H9 (cell line): Measurements from ENCODE around the gene PTPRH. TPM values are rescaled to one million over a fixed set of nuclear protein-coding genes. Genes with fewer than 3 reads are reported as not detected.

Source experiments
- DNase-seq: peaks from one replicate; pipeline ENCODE4 v3.0.0-alpha.2; 2017
- H2AFZ ChIP-seq: one replicate; pipeline ENCODE4 v1.6.1; 2013; ENCODE audit warnings: mild to moderate bottlenecking, low read length, control low read depth, moderate library complexity
- H2AK5ac ChIP-seq: 2 replicates; pipeline ENCODE4 v1.6.1; 2013; ENCODE audit warnings: low read length, control low read depth, mixed read lengths; ENCODE audit not compliant: insufficient read length
- H2BK120ac ChIP-seq: one replicate; pipeline ENCODE4 v1.6.1; 2013; ENCODE audit warnings: low read depth, mild to moderate bottlenecking, low read length, control low read depth, inconsistent platforms; ENCODE audit not compliant: poor library complexity, severe bottlenecking
- H2BK12ac ChIP-seq: 2 replicates; pipeline ENCODE4 v1.6.1; 2013; ENCODE audit warnings: low read length, control low read depth, mixed read lengths, low read depth; ENCODE audit not compliant: insufficient read length
- H2BK15ac ChIP-seq: 2 replicates; pipeline ENCODE4 v1.6.1; 2013; ENCODE audit warnings: low read depth, low read length, control low read depth
- H2BK20ac ChIP-seq: one replicate; pipeline ENCODE4 v1.6.1; 2013; ENCODE audit warnings: low read depth, mild to moderate bottlenecking, low read length, control low read depth, inconsistent platforms; ENCODE audit not compliant: poor library complexity, severe bottlenecking
- H2BK5ac ChIP-seq: 2 replicates; pipeline ENCODE4 v1.6.1; 2013; ENCODE audit warnings: low read length, control low read depth, mixed read lengths; ENCODE audit not compliant: insufficient read length
- H3K14ac ChIP-seq: 2 replicates; pipeline ENCODE4 v1.6.1; 2013; ENCODE audit warnings: low read length, control low read depth; ENCODE audit not compliant: insufficient read depth
- H3K18ac ChIP-seq: 2 replicates; pipeline ENCODE4 v1.6.1; 2013; ENCODE audit warnings: low read depth, mild to moderate bottlenecking, mixed read lengths, low read length, control low read depth; ENCODE audit not compliant: insufficient read length
- H3K23ac ChIP-seq: 2 replicates; pipeline ENCODE4 v1.6.1; 2013; ENCODE audit warnings: low read length, control low read depth, mixed read lengths, low read depth; ENCODE audit not compliant: insufficient read length
- H3K23me2 ChIP-seq: 2 replicates; pipeline ENCODE4 v1.6.1; 2013; ENCODE audit warnings: low read depth, mild to moderate bottlenecking, mixed read lengths, low read length, control low read depth; ENCODE audit not compliant: insufficient read length, poor library complexity, severe bottlenecking
- H3K27ac ChIP-seq: 2 replicates; pipeline ENCODE4 v1.5.1; 2013; ENCODE audit warnings: low read length, control low read depth, mixed read lengths, low read depth; ENCODE audit not compliant: insufficient read length
- H3K27me3 ChIP-seq: 2 replicates; pipeline ENCODE4 v1.6.1; 2013; ENCODE audit warnings: low read length, control low read depth, inconsistent platforms; ENCODE audit not compliant: insufficient read depth
- H3K4ac ChIP-seq: 2 replicates; pipeline ENCODE4 v1.6.1; 2013; ENCODE audit warnings: low read depth, mild to moderate bottlenecking, control low read depth, inconsistent platforms, low read length, moderate library complexity
- H3K4me1 ChIP-seq: 2 replicates; pipeline ENCODE4 v1.6.1; 2013; ENCODE audit warnings: low read length, control low read depth, inconsistent platforms; ENCODE audit not compliant: insufficient read depth
- H3K4me2 ChIP-seq: 2 replicates; pipeline ENCODE4 v1.6.1; 2013; ENCODE audit warnings: low read length, control low read depth, mixed read lengths; ENCODE audit not compliant: insufficient read length, insufficient read depth
- H3K56ac ChIP-seq: 2 replicates; pipeline ENCODE4 v1.6.1; 2013; ENCODE audit warnings: low read depth, mild to moderate bottlenecking, mixed read lengths, low read length, control low read depth; ENCODE audit not compliant: insufficient read length
- H3K79me1 ChIP-seq: 2 replicates; pipeline ENCODE4 v1.6.1; 2013; ENCODE audit warnings: low read depth, mild to moderate bottlenecking, moderate library complexity, low read length, control low read depth, inconsistent platforms; ENCODE audit not compliant: insufficient read depth, poor library complexity, severe bottlenecking
- H3K79me2 ChIP-seq: 2 replicates; pipeline ENCODE4 v1.6.1; 2013; ENCODE audit warnings: low read length, control low read depth, inconsistent platforms; ENCODE audit not compliant: insufficient read depth
- H3K9ac ChIP-seq: 2 replicates; pipeline ENCODE4 v1.6.1; 2013; ENCODE audit warnings: low read length, control low read depth, mixed read lengths; ENCODE audit not compliant: insufficient read length; ENCODE audit errors: extremely low read depth
- H3K9me3 ChIP-seq: one replicate; pipeline ENCODE4 v1.6.1; 2013; ENCODE audit warnings: low read depth, low read length, inconsistent platforms; ENCODE audit not compliant: control insufficient read depth
- H3T11ph ChIP-seq: one replicate; pipeline ENCODE4 v1.6.1; 2013; ENCODE audit warnings: mild to moderate bottlenecking, low read length, control low read depth, inconsistent platforms
- H4K20me1 ChIP-seq: one replicate; pipeline ENCODE4 v1.6.1; 2013; ENCODE audit not compliant: control insufficient read depth, insufficient read length, insufficient read depth
- H4K5ac ChIP-seq: 2 replicates; pipeline ENCODE4 v1.6.1; 2013; ENCODE audit warnings: low read depth, mild to moderate bottlenecking, mixed read lengths, low read length, control low read depth; ENCODE audit not compliant: insufficient read length
- H4K8ac ChIP-seq: replicated peaks from 2 replicates; pipeline ENCODE4 v1.6.1; 2013; ENCODE audit warnings: low read length, control low read depth, mixed read lengths, low read depth; ENCODE audit not compliant: insufficient read length
- H4K91ac ChIP-seq: 2 replicates; pipeline ENCODE4 v1.6.1; 2013; ENCODE audit warnings: low read depth, mild to moderate bottlenecking, moderate library complexity, mixed read lengths, low read length, control low read depth; ENCODE audit not compliant: insufficient read length
- H3K27ac Mint-ChIP-seq, 3 experiments: 2 replicates in 2 of 3; 3 replicates in 1 of 3; pipeline ENCODE4 v1.8.0; 2020 to 2021; ENCODE audit warnings: mixed read lengths in 3 of 3, mild to moderate bottlenecking in 1 of 3, moderate library complexity in 1 of 3
- H3K27me3 Mint-ChIP-seq: 2 replicates; pipeline ENCODE4 v1.8.0; 2021; ENCODE audit warnings: low read depth, mild to moderate bottlenecking, moderate library complexity, mixed read lengths
- H3K36me3 Mint-ChIP-seq, 3 experiments: 2 replicates in 2 of 3; 3 replicates in 1 of 3; pipeline ENCODE4 v1.8.0; 2020 to 2021; ENCODE audit warnings: low read depth in 3 of 3, mixed read lengths in 3 of 3; ENCODE audit not compliant: insufficient read depth in 1 of 3
- H3K4me1 Mint-ChIP-seq, 2 experiments: 2 replicates each; pipeline ENCODE4 v1.8.0; 2020; ENCODE audit warnings: mixed read lengths in 2 of 2
- H3K4me3 Mint-ChIP-seq, 2 experiments: 2 replicates in 1 of 2; 3 replicates in 1 of 2; pipeline ENCODE4 v1.8.0; 2020 to 2021; ENCODE audit warnings: mild to moderate bottlenecking in 2 of 2, mixed read lengths in 2 of 2, moderate library complexity in 1 of 2
- H3K9me3 Mint-ChIP-seq, 2 experiments: 2 replicates in 1 of 2; 3 replicates in 1 of 2; pipeline ENCODE4 v1.8.0; 2020; ENCODE audit warnings: mild to moderate bottlenecking in 2 of 2, mixed read lengths in 2 of 2, moderate library complexity in 1 of 2
- CTCF ChIP-seq: fragments of 200-600 bp; sonication (generic); conservative IDR thresholded peaks from 3 replicates; pipeline ENCODE4 v1.8.0; 2021; ENCODE audit warnings: antibody characterized with exemption, mild to moderate bottlenecking
- WGBS: extraction: QIAGEN DNeasy Blood & Tissue Kit; methylation state at CpG from one replicate; pipeline ENCODE4 v1.1.7; 2013; ENCODE audit warnings: missing lambda C conversion rate, low lambda C conversion rate, mixed read lengths; ENCODE audit not compliant: insufficient read length; ENCODE audit errors: extremely low coverage; 5-methylcytosine and 5-hydroxymethylcytosine counted together
- microRNA-seq: library from miRNA; unstranded; fragments of <30 nt; microRNA quantifications from one replicate; pipeline ENCODE4, GENCODE V29; 2020; ENCODE audit warnings: borderline microRNAs expressed
- total RNA-seq: library from RNA; stranded (reverse); gene quantifications from 2 replicates; pipeline ENCODE4 v1.2.1, GENCODE V29; 2021

PTPRH gene
- total RNA-seq, 1 experiment from 2014 or later: 0.24 TPM

DNA sequence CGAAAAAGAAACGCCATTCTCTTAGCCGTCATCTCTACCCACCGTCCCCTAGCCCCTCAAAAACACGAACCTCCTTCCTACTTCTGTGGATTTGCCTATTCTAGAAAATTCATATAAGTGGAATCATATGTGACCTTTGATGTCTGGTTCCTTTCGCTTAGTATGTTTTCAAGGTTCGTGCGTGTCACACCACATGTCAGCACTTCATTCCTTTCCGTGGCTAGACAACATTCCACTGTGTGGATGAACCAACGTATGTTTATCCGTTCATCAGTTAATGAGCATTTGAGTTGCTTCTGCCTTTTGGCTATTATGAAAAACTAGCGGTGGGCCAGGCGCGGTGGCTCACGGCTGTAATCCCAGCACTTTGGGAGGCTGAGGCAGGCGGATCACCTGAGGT, 77.9 kb downstream of the PTPRH start:
- Histone ChIP-seq H3K14ac (no peak overlapping the region), H3K18ac (no peak overlapping the region), H2BK12ac (no peak overlapping the region), H3K9ac (no peak overlapping the region), H3K79me1 (no peaks in the 10 kb centered on the region), H3K23ac (no peak overlapping the region), H3K56ac (no peak overlapping the region), H2BK5ac (no peak overlapping the region), H4K5ac (no peak overlapping the region), H3K4me2 (no peak overlapping the region), H3K9me3 (no peaks in the 10 kb centered on the region), H2BK20ac (no peak overlapping the region), H3K79me2 (no peaks in the 10 kb centered on the region), H2BK15ac (no peak overlapping the region), H3K4ac (no peak overlapping the region), H3K27me3 (no peaks in the 10 kb centered on the region), H3T11ph (no peak overlapping the region), H2AFZ (no peak overlapping the region), H3K4me1 (no peaks in the 10 kb centered on the region), H2BK120ac (no peak overlapping the region), H4K20me1 (no peaks in the 10 kb centered on the region), H2AK5ac (no peak overlapping the region), H4K91ac (no peak overlapping the region), H3K27ac (no peak overlapping the region), H4K8ac (no peak overlapping the region), H3K23me2 (no peaks in the 10 kb centered on the region)
- H3K9me3 Mint-ChIP-seq: no peaks in the 10 kb centered on the region
- H3K27ac Mint-ChIP-seq: no peak overlapping the region; a peak in 1 of 7 replicates
- no peak overlapping the region for H3K4me3 Mint-ChIP-seq
- peaks cover 7 to 34% (median 17%) of the 10 kb centered on the region in 3 experiments for H3K36me3 Mint-ChIP-seq
- no CpG with 5 or more reads among the region's 16 CpGs for WGBS
- peaks cover 13 to 32% of the 10 kb centered on the region in 2 experiments for H3K4me1 Mint-ChIP-seq
- H3K27me3 Mint-ChIP-seq: peaks cover 1% of the 10 kb centered on the region; the same call in 1 of the 2 replicates
- DNase-seq: no peak
- no peak for TF ChIP-seq CTCF

Small RNAs within 50 kb of the gene (microRNA-seq; reads per million reads assigned to microRNA genes)
- gene MIR6802 (not detected), gene MIR6803 (not detected), gene MIR6804 (0.58 reads per million)

Other genes with a start within 250 kb of the PTPRH start
- gene NLRP2, start 243.1 kb downstream of the PTPRH start, total RNA-seq: 131 and 132 TPM in 2 replicates
- gene GP6, start 171.2 kb downstream of the PTPRH start, total RNA-seq: 0.15 and 0.53 TPM in 2 replicates
- gene RDH13, start 146.4 kb downstream of the PTPRH start, total RNA-seq: 21.1 and 21.5 TPM in 2 replicates
- gene EPS8L1, start 133.6 kb downstream of the PTPRH start, total RNA-seq: 21.2 and 24.0 TPM in 2 replicates
- gene PPP1R12C, start 91.9 kb downstream of the PTPRH start, total RNA-seq: 79.9 and 87.7 TPM in 2 replicates
- gene TNNT1, start 60.3 kb downstream of the PTPRH start, total RNA-seq: 124 and 127 TPM in 2 replicates
- 36.9 and 41.0 TPM in 2 replicates for gene TNNI3, start 51.8 kb downstream of the PTPRH start, total RNA-seq
- gene DNAAF3, start 42.9 kb downstream of the PTPRH start, total RNA-seq: 3.0 and 4.6 TPM in 2 replicates
- 3.0 and 4.5 TPM in 2 replicates for gene SYT5, start 29.2 kb downstream of the PTPRH start, total RNA-seq
- gene TMEM86B, start 19.3 kb upstream of the PTPRH start, total RNA-seq: 3.6 and 4.5 TPM in 2 replicates
- 76.2 and 79.7 TPM in 2 replicates for gene PPP6R1, start 49.5 kb upstream of the PTPRH start, total RNA-seq
- 47.4 and 50.7 TPM in 2 replicates for gene HSPBP1, start 70.6 kb upstream of the PTPRH start, total RNA-seq
- 43.5 and 47.0 TPM in 2 replicates for gene BRSK1, start 74.5 kb upstream of the PTPRH start, total RNA-seq
- 0.63 TPM in 1 of 2 replicates, not detected in the other for gene TMEM150B, start 115.8 kb upstream of the PTPRH start, total RNA-seq
- gene KMT5C, start 130.4 kb upstream of the PTPRH start, total RNA-seq: 53.7 and 54.5 TPM in 2 replicates
- gene COX6B2, start 145.2 kb upstream of the PTPRH start, total RNA-seq: 4.0 and 5.0 TPM in 2 replicates
- 0.13 and 0.15 TPM in 2 replicates for gene GARIN5B, start 153.8 kb upstream of the PTPRH start, total RNA-seq
- 3.8 and 3.9 TPM in 2 replicates for gene IL11, start 161.0 kb upstream of the PTPRH start, total RNA-seq
- 1.5 and 1.6 TPM in 2 replicates for gene TMEM190, start 167.3 kb upstream of the PTPRH start, total RNA-seq
- gene TMEM238, start 174.8 kb upstream of the PTPRH start, total RNA-seq: 3.8 and 4.8 TPM in 2 replicates
- gene RPL28, start 176.4 kb upstream of the PTPRH start, total RNA-seq: 2,076 and 2,130 TPM in 2 replicates
- 391 and 393 TPM in 2 replicates for gene UBE2S, start 198.3 kb upstream of the PTPRH start, total RNA-seq
- 0.31 TPM in 2 replicates for gene SHISA7, start 233.8 kb upstream of the PTPRH start, total RNA-seq